GM21717 (cell line): ENCODE measurements around the gene STARD7.

Experiments used
- ATAC-seq: cut with Tn5 transposase; IDR thresholded peaks from one replicate; pipeline ENCODE4 v1.9.1; 2021; ENCODE audit warnings: mild to moderate bottlenecking, moderate library complexity; ENCODE audit not compliant: unreplicated experiment

STARD7 gene

DNA sequence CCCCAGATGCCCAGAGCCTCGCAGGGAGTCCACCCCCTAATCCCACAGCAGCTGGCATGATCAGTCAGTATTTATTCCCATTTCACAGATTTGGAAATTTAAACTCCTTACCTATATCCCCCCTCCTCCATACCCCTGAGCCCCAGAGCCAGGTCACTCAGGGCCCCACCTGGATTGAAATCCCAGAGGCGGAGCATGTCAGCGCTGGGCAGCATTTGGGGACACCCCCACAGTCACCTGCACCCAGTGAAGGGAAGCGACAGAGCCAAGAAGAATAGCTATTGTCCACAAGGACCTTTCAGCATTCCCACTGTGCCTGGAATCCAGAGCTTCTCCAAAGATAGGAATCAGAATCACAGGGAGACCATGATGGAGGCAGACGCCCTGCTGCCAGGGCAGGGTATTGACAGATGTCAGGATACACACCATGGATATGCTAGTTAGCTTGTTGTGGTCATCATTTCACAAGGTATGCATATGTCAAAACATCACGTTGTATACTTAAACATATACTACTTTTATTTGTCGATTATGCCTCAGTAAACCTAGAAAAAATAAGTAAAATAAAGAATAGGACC lies 69.4 kb downstream of the STARD7 start:
- ATAC-seq: no peak

- ATAC-seq: no peak
Measured at GRCh38 chr2:96138179-96139145, 70.2 kb downstream of the STARD7 start, which contains the start of gene ASTL. ASTL (minus strand) TSS chr2:96138502; CDS start chr2:96138436, 66 bp downstream.

DNA sequence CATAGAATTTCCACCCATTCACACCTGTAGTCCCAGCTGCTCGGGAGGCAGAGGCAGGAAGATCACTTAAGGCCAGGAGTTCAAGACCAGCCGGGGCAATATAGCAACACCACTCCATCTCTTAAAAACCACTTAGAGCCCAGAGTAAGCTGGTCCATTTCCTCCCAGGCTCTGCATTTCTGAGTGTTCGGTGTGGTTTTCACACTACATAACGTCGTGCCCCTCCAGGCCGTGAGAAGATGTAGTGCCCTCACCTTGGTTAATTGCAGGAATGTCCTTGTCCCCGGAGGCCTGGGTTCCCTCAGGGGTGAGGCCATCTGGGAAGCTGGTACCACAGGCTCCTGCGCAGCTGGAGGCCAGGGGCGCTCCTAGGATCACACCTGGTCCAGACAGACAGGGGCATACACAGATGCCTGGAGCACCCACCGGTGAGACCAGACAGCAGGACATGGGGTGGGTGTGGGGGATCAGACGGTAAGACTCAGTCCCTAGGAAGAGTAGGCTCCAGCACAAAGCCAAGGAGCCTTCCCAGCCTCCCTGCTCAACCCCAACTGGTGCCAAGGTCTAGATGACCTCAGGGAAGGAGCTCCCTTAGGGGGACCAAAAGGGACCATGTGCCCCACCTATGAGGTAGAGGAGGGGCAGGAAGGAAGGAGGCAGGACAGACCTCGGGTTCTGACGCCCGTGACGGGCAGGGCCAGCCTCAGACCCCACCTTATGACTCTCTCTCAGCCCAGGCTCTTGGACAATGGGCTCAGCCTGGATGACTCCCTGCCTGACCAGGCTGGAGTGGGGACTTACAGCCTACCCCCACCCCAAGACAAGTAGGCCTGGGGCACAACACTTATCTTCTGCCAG lies 71.1 kb downstream of the STARD7 start:
- ATAC-seq: no peak

DNA sequence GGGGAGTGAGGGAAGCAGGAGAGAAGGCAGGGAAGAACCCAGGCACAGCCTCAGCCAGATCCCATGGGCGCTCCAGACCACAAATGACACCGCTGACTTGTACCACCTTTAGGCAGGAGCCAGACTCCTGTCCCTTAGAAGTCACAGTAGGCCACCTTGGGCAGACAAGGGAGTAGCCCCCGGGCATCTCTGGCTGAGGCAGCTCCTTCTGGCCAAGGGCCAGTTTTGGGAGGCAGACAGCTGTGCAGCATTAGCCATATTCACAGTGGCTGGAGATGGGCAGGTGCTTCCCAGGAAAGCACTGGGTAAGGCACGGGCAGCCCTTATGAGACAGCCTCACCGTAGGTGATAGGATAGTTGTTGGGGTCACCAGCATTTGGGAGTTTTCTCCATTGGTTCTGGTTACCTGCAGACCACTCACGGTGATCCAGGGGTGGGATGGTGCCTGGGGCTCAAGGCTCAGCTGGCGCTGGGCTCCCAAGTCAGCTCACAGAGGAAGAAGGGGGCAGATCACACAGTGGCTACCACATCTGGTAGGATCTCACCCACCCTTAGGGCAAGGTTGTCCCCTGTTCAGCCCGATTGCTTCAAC lies 72.4 kb downstream of the STARD7 start:
- no peak for ATAC-seq

- ATAC-seq: no peak
Measured at GRCh38 chr2:96135621-96136020, 73.0 kb downstream of the STARD7 start.

DNA sequence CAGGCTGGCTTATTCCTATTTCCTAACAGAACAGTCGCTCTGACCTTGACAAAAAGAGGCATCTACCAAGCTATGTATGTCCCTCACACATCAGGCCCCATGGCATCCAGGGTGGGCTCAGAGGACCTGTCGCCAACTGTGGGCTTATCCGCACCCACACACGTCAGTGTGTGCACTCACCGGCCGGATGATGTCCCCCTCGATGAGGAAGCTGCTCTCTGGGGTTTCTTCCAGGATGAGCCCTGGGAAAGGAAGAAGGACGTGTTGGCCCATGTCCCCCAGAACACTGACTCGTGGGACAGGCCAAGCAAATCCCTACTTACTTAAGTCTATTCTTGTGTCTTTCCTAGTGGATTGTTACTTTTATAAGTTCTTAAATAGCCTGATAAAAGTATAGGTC lies 73.5 kb downstream of the STARD7 start:
- ATAC-seq: no peak
